ENCODE results near the gene ZKSCAN4. TPM values are rescaled to one million over a fixed set of nuclear protein-coding genes. Genes with fewer than 3 reads are reported as not detected.

ZKSCAN4 gene
- total and polyA plus RNA-seq, 8 donors: 4.9 to 13.4 (median 11.8) TPM

DNA sequence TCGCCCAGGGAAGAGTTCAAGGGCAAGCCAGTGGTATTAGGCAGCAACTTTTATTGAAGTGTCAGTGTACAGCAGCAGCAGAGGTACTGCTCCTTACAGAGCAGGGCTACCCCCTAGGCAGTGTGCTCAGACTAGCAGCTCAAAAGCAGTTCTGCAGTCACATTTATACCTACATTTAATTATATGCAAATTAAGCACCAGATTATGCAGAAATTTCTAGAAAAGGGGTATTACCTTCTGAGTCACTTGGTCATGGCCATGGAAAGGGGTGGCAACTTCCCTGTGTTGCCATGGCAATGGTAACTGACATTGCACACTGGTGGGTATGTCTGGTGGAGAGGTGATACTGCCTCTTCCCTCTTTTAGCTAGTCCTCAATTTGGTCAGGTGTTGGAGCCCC, 2.1 kb upstream of the ZKSCAN4 start:
- peaks cover 0 to 1% of the 10 kb centered on the region in 2 donors for H3K36me3 ChIP-seq
- H3K27ac ChIP-seq: peak overlapping the region in 1 of 2 donors; percentile 75
- intact Hi-C loops (cut with DNase I): no loop called here
- H3K9me3 ChIP-seq: no peaks in the 10 kb centered on the region
- DNase-seq (no peak), ATAC-seq (no peak)
- no peaks in the 10 kb centered on the region for H3K27me3 ChIP-seq
- no peak overlapping the region for H3K4me3 ChIP-seq
- peaks cover 16 to 30% of the 10 kb centered on the region in 2 donors for H3K4me1 ChIP-seq
- TF ChIP-seq CTCF (IDR thresholded peaks at IDR 0.05): no peak

GRCh38 chr6:28251661-28252008, 434 bp downstream of the ZKSCAN4 start:
- ATAC-seq: peak; percentile 60

DNA sequence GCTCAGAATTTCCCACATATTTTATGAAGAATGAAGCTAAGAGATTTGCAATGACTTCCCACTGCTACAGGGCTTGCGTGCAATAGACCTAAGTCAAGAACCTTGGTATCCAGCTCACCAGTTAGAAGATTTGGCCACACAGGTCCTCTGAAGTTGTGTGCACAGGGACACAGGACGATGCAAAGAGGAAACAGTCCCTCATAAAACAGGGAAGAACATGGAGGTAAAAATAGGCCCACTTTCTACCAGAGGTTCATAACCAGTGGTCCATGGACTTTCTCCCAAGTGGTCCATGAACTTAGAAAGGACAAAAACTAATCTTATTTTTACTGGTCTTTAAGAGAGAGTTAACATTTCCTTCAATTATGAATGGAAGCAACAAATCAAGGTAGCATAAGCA, 1.3 kb downstream of the ZKSCAN4 start:
- DNase-seq (no peak), ATAC-seq (no peak)
- Histone ChIP-seq H3K27ac (no peak overlapping the region), H3K4me3 (peak overlapping the region; percentile 88 to 90), H3K9me3 (no peaks in the 10 kb centered on the region), H3K27me3 (no peaks in the 10 kb centered on the region), H3K36me3 (peaks cover 0 to 35% of the 10 kb centered on the region in 2 donors), H3K4me1 (peaks cover 16 to 30% of the 10 kb centered on the region in 2 donors)
- intact Hi-C loops (cut with DNase I): no loop called here
- no peak for TF ChIP-seq CTCF (IDR thresholded peaks at IDR 0.05)

More at GRCh38 chr6:28251661-28252008, 434 bp downstream of the ZKSCAN4 start:
- no peaks in the 10 kb centered on the region for H3K9me3 ChIP-seq
- peak in 1 of 4 donors; percentile 84 for DNase-seq
- peaks cover 0 to 26% of the 10 kb centered on the region in 2 donors for H3K36me3 ChIP-seq
- H3K27ac ChIP-seq: peak overlapping the region; percentile 34 to 75
- H3K4me1 ChIP-seq: peaks cover 16 to 30% of the 10 kb centered on the region in 2 donors
- H3K4me3 ChIP-seq: peak overlapping the region; percentile 88 to 90
- intact Hi-C loops (cut with DNase I): no loop called here
- H3K27me3 ChIP-seq: no peaks in the 10 kb centered on the region
- no peak for TF ChIP-seq CTCF (IDR thresholded peaks at IDR 0.05)

DNA sequence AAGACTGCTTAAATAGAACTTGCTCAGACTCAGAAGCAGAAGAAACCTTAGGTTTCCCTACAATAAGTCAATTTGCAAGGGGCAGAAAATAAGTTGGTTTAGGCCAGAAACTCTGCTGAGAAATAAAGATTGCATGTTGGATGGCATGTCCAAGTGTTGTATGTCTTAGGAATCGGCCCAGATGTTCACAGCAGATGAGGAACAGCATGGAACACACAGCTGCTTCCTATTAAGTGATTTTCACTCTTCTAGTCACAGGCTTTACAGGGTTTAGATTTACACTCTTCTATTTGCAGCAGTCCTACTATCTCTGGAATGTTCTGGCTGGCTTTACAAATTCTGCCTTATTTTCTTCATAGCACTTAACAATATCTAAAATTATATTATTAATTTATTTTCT, 3.2 kb downstream of the ZKSCAN4 start:
- H3K36me3 ChIP-seq: peaks cover 0 to 53% of the 10 kb centered on the region in 2 donors
- no peak for TF ChIP-seq CTCF (IDR thresholded peaks at IDR 0.05)
- no peak overlapping the region for H3K27ac ChIP-seq
- peaks cover 16 to 30% of the 10 kb centered on the region in 2 donors for H3K4me1 ChIP-seq
- DNase-seq (no peak), ATAC-seq (no peak)
- H3K9me3 ChIP-seq: no peaks in the 10 kb centered on the region
- intact Hi-C loops (cut with DNase I): no loop called here
- H3K4me3 ChIP-seq: no peak overlapping the region
- no peaks in the 10 kb centered on the region for H3K27me3 ChIP-seq

GRCh38 chr6:28245206-28245941, 6.7 kb downstream of the ZKSCAN4 start:
- Histone ChIP-seq H3K4me3 (no peak overlapping the region), H3K9me3 (no peaks in the 10 kb centered on the region), H3K4me1 (peaks cover 1 to 3% of the 10 kb centered on the region in 2 donors), H3K27ac (no peak overlapping the region), H3K36me3 (peaks cover 0 to 58% of the 10 kb centered on the region in 2 donors), H3K27me3 (no peaks in the 10 kb centered on the region)
- ATAC-seq (no peak), DNase-seq (no peak)
- TF ChIP-seq CTCF (IDR thresholded peaks at IDR 0.05): no peak
- intact Hi-C loops (cut with DNase I): no loop called here

Data from left lung (tissue), 10 donors.